Progenitor cell of endocrine pancreas (in vitro differentiated cells): ENCODE data around the gene HINT1. TPM values are rescaled to one million over a fixed set of nuclear protein-coding genes. Genes with fewer than 3 reads are reported as not detected.

ENCODE experiments used
- DNase-seq: peaks from one replicate; pipeline ENCODE4 v3.0.0; 2021; ENCODE audit warnings: low spot score; ENCODE audit not compliant: unreplicated experiment
- H3K27ac Mint-ChIP-seq: 2 replicates; pipeline ENCODE4 v1.8.0; 2021; ENCODE audit warnings: mild to moderate bottlenecking, moderate library complexity, mixed read lengths
- H3K27me3 Mint-ChIP-seq: 2 replicates; pipeline ENCODE4 v1.8.0; 2021; ENCODE audit warnings: mixed read lengths
- H3K36me3 Mint-ChIP-seq: 2 replicates; pipeline ENCODE4 v1.8.0; 2022; ENCODE audit warnings: mixed read lengths; ENCODE audit not compliant: insufficient read depth
- H3K4me1 Mint-ChIP-seq: 2 replicates; pipeline ENCODE4 v1.8.0; 2021; ENCODE audit warnings: low read depth, mixed read lengths
- H3K4me3 Mint-ChIP-seq: 2 replicates; pipeline ENCODE4 v1.8.0; 2021; ENCODE audit warnings: low read depth, mild to moderate bottlenecking, moderate library complexity, mixed read lengths
- H3K9me3 Mint-ChIP-seq: 2 replicates; pipeline ENCODE4 v1.8.0; 2021; ENCODE audit warnings: low read depth, mixed read lengths
- long read RNA-seq: library from polyadenylated mRNA; unstranded; transcript quantifications from one replicate; pipeline ENCODE4 v2.0.0, GENCODE V29; 2020
- total RNA-seq: library from RNA; stranded (reverse); gene quantifications from 2 replicates; pipeline ENCODE4 v1.2.1, GENCODE V29; 2021
- TF ChIP-seq, protein P1 (sequence below): fragments of 200-600 bp; sonication (generic); IDR thresholded peaks from one replicate; pipeline ENCODE4 v1.5.0; 2021; ENCODE audit warnings: antibody characterized with exemption, mild to moderate bottlenecking; ENCODE audit not compliant: unreplicated experiment

HINT1 gene
- 189 and 210 TPM in 2 replicates for total RNA-seq
- long read RNA-seq, transcript HINT1-201 (3 exons, 1,081 nt), result major isoform, 86 of 95 reads
- long read RNA-seq, partial matches to known transcripts, result 0 of 95 reads
- long read RNA-seq, other reads (novel, unspliced or antisense), result 5 of 95 reads

DNA sequence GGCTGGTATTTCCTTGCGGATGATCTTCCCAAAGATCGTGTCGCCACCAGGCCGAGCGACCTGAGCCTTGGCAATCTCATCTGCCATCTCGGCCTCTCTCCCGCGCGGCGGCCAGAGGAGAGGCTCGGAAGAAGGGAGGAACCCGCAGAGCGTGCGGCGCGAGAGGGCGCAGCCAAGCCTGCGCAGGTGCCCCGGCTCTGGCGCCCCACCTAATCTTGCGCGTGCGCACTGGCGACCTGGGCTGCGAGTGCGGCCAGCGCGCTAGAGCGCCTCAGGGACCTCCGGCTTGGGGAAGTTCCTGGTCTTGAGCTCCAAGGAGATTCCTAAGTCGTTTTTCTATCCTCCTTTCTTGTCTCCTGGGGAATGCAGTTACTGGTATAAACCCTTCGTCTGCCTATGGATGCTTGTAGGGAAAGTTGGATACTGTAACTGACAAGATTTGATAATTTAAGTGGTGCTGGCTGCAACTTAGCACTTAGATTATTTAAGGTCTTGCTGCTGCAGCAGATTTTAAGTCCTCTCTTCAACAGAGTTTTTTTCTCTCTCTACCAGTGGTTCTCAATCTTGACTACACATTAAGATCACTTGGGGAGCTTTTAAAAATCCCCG lies at the start of gene HINT1:
Gene HINT1, minus strand, starts transcription at position 138 of the 609 bp plus-strand sequence. Its CDS starts 51 bp downstream, at position 87.
- DNase-seq, result peak; percentile 91
- Mint-ChIP-seq H3K27ac (peak within 1 kb of the TSS; percentile 99), H3K4me1 (peaks cover 9% of the 10 kb centered on the region), H3K27me3 (no peaks in the 10 kb centered on the region), H3K36me3 (peaks cover 14% of the 10 kb centered on the region), H3K9me3 (no peaks in the 10 kb centered on the region), H3K4me3 (peak within 1 kb of the TSS; percentile 93)
- TF ChIP-seq, protein P1, sequence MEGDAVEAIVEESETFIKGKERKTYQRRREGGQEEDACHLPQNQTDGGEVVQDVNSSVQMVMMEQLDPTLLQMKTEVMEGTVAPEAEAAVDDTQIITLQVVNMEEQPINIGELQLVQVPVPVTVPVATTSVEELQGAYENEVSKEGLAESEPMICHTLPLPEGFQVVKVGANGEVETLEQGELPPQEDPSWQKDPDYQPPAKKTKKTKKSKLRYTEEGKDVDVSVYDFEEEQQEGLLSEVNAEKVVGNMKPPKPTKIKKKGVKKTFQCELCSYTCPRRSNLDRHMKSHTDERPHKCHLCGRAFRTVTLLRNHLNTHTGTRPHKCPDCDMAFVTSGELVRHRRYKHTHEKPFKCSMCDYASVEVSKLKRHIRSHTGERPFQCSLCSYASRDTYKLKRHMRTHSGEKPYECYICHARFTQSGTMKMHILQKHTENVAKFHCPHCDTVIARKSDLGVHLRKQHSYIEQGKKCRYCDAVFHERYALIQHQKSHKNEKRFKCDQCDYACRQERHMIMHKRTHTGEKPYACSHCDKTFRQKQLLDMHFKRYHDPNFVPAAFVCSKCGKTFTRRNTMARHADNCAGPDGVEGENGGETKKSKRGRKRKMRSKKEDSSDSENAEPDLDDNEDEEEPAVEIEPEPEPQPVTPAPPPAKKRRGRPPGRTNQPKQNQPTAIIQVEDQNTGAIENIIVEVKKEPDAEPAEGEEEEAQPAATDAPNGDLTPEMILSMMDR, result peak; percentile 13

DNA sequence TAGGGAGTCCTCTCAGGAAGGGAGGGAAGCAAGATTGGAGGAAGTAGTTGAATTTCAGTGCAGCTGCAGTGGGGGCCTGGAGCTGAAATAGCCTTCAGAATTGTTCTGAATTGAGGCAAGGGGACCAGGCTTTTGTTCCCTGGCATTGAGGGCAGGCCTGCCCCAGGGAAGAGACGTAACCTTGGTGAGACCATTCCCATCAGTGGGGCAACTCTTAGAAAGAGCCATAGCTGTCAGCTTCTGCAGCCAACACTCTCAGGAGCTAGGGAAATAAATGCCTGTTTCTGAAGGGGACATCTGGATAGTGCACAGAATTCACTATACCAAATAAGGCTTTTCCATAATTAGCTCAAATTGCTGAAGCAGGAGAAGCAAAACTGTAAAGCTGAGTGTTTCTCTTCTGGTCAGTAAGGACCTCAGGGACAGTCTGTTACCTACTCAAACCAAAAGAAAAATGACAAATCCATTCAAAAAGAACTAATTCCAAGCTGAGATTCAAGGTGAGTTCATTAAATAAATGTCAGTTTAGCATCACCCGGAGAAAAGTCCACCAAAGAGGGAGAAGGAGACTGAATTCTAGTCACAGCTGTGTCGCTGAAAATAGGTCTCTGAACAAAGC lies 49.7 kb upstream of the HINT1 start:
- H3K27me3 Mint-ChIP-seq, result no peaks in the 10 kb centered on the region
- H3K4me3 Mint-ChIP-seq, result no peak overlapping the region
- H3K27ac Mint-ChIP-seq, result no peak overlapping the region
- H3K36me3 Mint-ChIP-seq, result no peaks in the 10 kb centered on the region
- TF ChIP-seq, protein P1, result no peak
- no peaks in the 10 kb centered on the region for H3K9me3 Mint-ChIP-seq
- DNase-seq, result no peak
- H3K4me1 Mint-ChIP-seq, result peaks cover 2% of the 10 kb centered on the region

DNA sequence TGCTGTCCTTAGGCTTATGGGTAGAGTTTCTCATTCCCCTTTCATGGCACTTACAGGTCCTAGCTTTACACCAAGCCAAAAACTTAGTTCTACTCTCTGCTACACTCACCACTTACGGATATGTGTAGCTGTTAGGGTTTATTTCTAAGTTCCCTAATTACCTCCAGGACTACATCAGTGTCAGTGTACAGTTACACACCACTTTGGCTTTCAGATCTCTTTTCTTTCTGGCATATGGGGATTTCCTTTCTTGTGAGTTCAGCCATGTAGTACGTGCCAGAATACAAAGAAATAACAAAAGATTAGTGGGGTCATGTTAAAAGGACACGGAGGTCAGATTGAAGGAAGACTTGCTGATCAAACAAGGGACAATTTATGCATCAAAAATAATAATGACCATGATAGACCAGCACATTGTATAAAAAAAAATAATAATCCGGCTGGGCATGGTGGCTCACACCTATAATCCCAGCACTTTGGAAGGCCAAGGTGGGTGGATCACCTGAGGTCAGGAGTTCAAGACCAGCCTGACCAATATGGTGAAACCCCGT lies 47.5 kb upstream of the HINT1 start:
- Mint-ChIP-seq H3K4me3 (no peak overlapping the region), H3K4me1 (peaks cover 2% of the 10 kb centered on the region), H3K27me3 (no peaks in the 10 kb centered on the region), H3K36me3 (no peaks in the 10 kb centered on the region), H3K27ac (no peak overlapping the region), H3K9me3 (no peaks in the 10 kb centered on the region)
- DNase-seq, result no peak
- TF ChIP-seq, protein P1, result no peak

DNA sequence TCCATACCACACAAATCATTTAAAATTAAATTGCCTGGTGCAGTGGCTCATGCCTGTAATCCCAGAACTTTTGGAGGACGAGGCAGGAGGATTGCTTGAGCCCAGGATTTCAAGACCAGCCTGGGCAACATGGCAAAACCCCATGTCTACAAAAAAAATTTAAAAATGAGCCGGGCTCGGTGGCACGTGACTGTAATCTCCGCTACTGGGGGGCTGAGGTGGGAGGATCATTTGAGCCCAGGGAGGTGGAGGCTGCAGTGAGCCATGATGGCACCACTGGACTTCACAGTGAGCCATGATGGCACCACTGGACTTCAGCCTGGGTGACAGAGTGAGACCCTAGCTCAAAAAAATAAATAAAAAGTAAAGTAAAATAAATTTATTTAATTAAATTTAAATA lies 46.6 kb upstream of the HINT1 start:
- DNase-seq, result no peak
- Mint-ChIP-seq H3K4me1 (peaks cover 4% of the 10 kb centered on the region), H3K27me3 (no peaks in the 10 kb centered on the region), H3K9me3 (no peaks in the 10 kb centered on the region), H3K4me3 (no peak overlapping the region), H3K36me3 (no peaks in the 10 kb centered on the region), H3K27ac (no peak overlapping the region)
- TF ChIP-seq, protein P1, result no peak

DNA sequence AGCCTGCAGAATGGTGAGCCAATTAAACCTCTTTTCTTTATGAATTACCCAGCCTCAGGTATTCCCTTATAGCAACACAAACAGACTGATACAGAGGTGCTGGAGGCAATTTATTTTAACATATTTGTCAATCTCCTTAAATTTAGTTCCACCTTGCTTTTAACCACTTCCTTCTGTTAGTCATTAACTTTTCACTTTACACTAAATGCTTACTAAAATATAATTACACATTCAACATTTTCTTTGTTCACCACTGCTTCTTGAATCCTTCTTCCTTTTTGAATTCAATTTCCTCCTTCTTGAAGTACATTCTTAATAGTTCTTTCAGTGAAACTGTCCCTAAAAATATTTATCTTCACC lies 45.1 kb upstream of the HINT1 start:
- DNase-seq, result no peak
- H3K27me3 Mint-ChIP-seq, result no peaks in the 10 kb centered on the region
- no peak overlapping the region for H3K27ac Mint-ChIP-seq
- no peaks in the 10 kb centered on the region for H3K36me3 Mint-ChIP-seq
- TF ChIP-seq, protein P1, result no peak
- H3K9me3 Mint-ChIP-seq, result no peaks in the 10 kb centered on the region
- H3K4me1 Mint-ChIP-seq, result peaks cover 4% of the 10 kb centered on the region
- H3K4me3 Mint-ChIP-seq, result no peak overlapping the region
